ENCODE results near the gene LRRC75A. TPM values are rescaled to one million over a fixed set of nuclear protein-coding genes. Genes with fewer than 3 reads are reported as not detected.

LRRC75A gene
- total and polyA plus RNA-seq, 2 experiments from 2014 or later, result 10.7 to 18.0 TPM

- Histone ChIP-seq H3K79me2 (peaks cover 40% of the 10 kb centered on the region), H3K4me2 (peak overlapping the region; percentile 91), H2AFZ (no peak overlapping the region), H3K36me3 (replicated peaks; ENCODE audit: insufficient read depth, low read depth) (no peaks in the 10 kb centered on the region), H3K27me3 (no peaks in the 10 kb centered on the region), H3K9me2 (replicated peaks; ENCODE audit: insufficient read depth) (no peaks in the 10 kb centered on the region), H4K20me1 (ENCODE audit: insufficient read depth, poor library complexity, severe bottlenecking) (no peaks in the 10 kb centered on the region), H3K4me3 (peak overlapping the region; percentile 67), H3K27ac (peak overlapping the region; percentile 73), H3K4me1 (ENCODE audit: insufficient read depth) (peaks cover 34% of the 10 kb centered on the region), H3K9me3 (ENCODE audit: low read depth) (no peaks in the 10 kb centered on the region)
- peak; percentile 58 for DNase-seq (ENCODE audit: low spot score)
- TF ChIP-seq CTCF (IDR thresholded peaks at IDR 0.05; ENCODE audit: poor library complexity) (no peak), EZH2 (IDR thresholded peaks at IDR 0.05; ENCODE audit: borderline replicate concordance) (no peak), EZH2phosphoT487 (IDR thresholded peaks at IDR 0.05; ENCODE audit: low read depth, severe bottlenecking, unreplicated experiment) (no peak)
- WGBS (ENCODE audit: low lambda C conversion rate, missing lambda C conversion rate), result 11% methylated on average over 16 of the region's 28 CpGs
These were observed 776 bp downstream of the LRRC75A start for GRCh38 chr17:16491131-16491702.

- Histone ChIP-seq H2AFZ (no peak overlapping the region), H3K4me2 (peak overlapping the region; percentile 91), H3K4me1 (ENCODE audit: insufficient read depth) (peaks cover 52% of the 10 kb centered on the region), H3K36me3 (replicated peaks; ENCODE audit: insufficient read depth, low read depth) (no peaks in the 10 kb centered on the region), H3K27ac (no peak overlapping the region), H3K27me3 (no peaks in the 10 kb centered on the region), H3K9me2 (replicated peaks; ENCODE audit: insufficient read depth) (no peaks in the 10 kb centered on the region), H3K79me2 (peaks cover 53% of the 10 kb centered on the region), H3K9me3 (ENCODE audit: low read depth) (no peaks in the 10 kb centered on the region), H4K20me1 (ENCODE audit: insufficient read depth, poor library complexity, severe bottlenecking) (no peaks in the 10 kb centered on the region), H3K4me3 (no peak overlapping the region)
- DNase-seq (ENCODE audit: low spot score), result no peak
- 82% methylated on average over 3 of the region's 3 CpGs for WGBS (ENCODE audit: low lambda C conversion rate, missing lambda C conversion rate)
- TF ChIP-seq CTCF (IDR thresholded peaks at IDR 0.05; ENCODE audit: poor library complexity) (no peak), EZH2phosphoT487 (IDR thresholded peaks at IDR 0.05; ENCODE audit: low read depth, severe bottlenecking, unreplicated experiment) (no peak), EZH2 (IDR thresholded peaks at IDR 0.05; ENCODE audit: borderline replicate concordance) (no peak)
These were observed 2.6 kb downstream of the LRRC75A start for GRCh38 chr17:16489431-16489830.

GRCh38 chr17:16488968-16489337 is 3.0 kb downstream of the LRRC75A start:
- Histone ChIP-seq H3K4me2 (peak overlapping the region; percentile 57), H3K9me2 (replicated peaks; ENCODE audit: insufficient read depth) (no peaks in the 10 kb centered on the region), H3K36me3 (replicated peaks; ENCODE audit: insufficient read depth, low read depth) (no peaks in the 10 kb centered on the region), H2AFZ (no peak overlapping the region), H4K20me1 (ENCODE audit: insufficient read depth, poor library complexity, severe bottlenecking) (no peaks in the 10 kb centered on the region), H3K4me1 (ENCODE audit: insufficient read depth) (peaks cover 57% of the 10 kb centered on the region), H3K27ac (peak overlapping the region; percentile 37), H3K27me3 (no peaks in the 10 kb centered on the region), H3K4me3 (no peak overlapping the region), H3K79me2 (peaks cover 58% of the 10 kb centered on the region), H3K9me3 (ENCODE audit: low read depth) (no peaks in the 10 kb centered on the region)
- TF ChIP-seq EZH2 (IDR thresholded peaks at IDR 0.05; ENCODE audit: borderline replicate concordance), result no peak
- TF ChIP-seq EZH2phosphoT487 (IDR thresholded peaks at IDR 0.05; ENCODE audit: low read depth, severe bottlenecking, unreplicated experiment), result no peak
- TF ChIP-seq CTCF (IDR thresholded peaks at IDR 0.05; ENCODE audit: poor library complexity), result no peak
- 79% methylated on average over 4 of the region's 4 CpGs for WGBS (ENCODE audit: low lambda C conversion rate, missing lambda C conversion rate)
- no peak for DNase-seq (ENCODE audit: low spot score)
